ENCODE results near the gene CKAP5. TPM values are rescaled to one million over a fixed set of nuclear protein-coding genes. Genes with fewer than 3 reads are reported as not detected.

CKAP5 gene
- total RNA-seq, 1 experiment from 2014 or later = 171 TPM

DNA sequence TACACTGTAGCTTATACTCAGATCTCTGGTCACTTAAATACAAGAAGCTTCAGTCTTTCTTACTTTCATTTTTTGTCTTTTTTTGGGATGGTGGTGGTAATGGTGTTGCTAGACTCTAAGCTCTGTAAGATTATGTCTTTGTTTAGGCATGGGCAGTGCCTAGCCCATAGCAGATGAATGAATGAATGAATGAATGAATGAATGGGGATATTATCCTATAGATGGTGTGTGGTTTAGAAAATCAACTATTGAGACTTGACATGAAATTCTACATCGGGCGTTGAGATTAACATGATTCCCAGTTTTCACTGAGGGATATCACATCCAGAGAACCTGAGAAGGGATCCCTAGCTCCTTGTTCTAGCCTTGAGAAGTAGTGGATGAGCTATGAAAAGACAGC, 9.8 kb upstream of the CKAP5 start:
- Mint-ChIP-seq H3K27ac (no peak overlapping the region), H3K36me3 (peaks cover 36% of the 10 kb centered on the region), H3K9me3 (peaks cover 6% of the 10 kb centered on the region), H3K4me3 (no peak overlapping the region), H3K4me1 (peaks cover 4% of the 10 kb centered on the region), H3K27me3 (ENCODE audit: low read depth) (peaks cover 9% of the 10 kb centered on the region)
- ATAC-seq (no peak), DNase-seq (ENCODE audit: low spot score) (no peak)
- POLR2A ChIA-PET = no interaction called here
- TF ChIP-seq PRRX2 (CRISPR knock-in tag; IDR thresholded peaks at IDR 0.05) (no peak), ZNF219 (CRISPR knock-in tag; IDR thresholded peaks at IDR 0.05; ENCODE audit: borderline replicate concordance) (no peak), SMAD4 (CRISPR knock-in tag; IDR thresholded peaks at IDR 0.05) (no peak), GRHL2 (CRISPR knock-in tag; IDR thresholded peaks at IDR 0.05; ENCODE audit: insufficient replicate concordance, severe bottlenecking) (no peak)
- CTCF ChIA-PET = no interaction called here

DNA sequence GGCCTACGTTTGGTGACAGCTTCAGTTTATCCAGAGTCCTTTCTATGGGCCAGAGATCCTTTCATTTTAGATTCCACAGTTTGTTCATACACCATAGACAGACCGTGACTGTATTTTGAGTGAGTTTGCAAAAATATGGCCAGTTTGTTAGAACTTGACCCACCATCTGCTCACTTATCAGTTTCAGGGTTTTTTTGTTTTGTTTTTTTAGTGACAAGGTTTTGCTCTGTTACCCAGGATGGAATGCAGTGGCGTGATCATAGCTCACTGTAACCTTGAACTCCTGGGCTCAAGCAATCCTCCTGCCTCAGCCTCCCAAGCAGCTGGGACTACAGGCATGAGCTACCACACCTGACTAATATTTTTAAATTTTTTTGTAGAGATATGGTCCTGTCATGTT, 9.1 kb upstream of the CKAP5 start:
- TF ChIP-seq MXD4 (CRISPR knock-in tag; IDR thresholded peaks at IDR 0.05; ENCODE audit: borderline replicate concordance) (no peak), KAT7 (CRISPR knock-in tag; IDR thresholded peaks at IDR 0.05; ENCODE audit: borderline replicate concordance) (no peak), ZNF423 (CRISPR knock-in tag; IDR thresholded peaks at IDR 0.05) (no peak), JAZF1 (CRISPR knock-in tag; IDR thresholded peaks at IDR 0.05) (no peak), TEAD4 (CRISPR knock-in tag; IDR thresholded peaks at IDR 0.05) (no peak), NFATC4 (CRISPR knock-in tag; IDR thresholded peaks at IDR 0.05) (no peak)
- TF ChIP-seq, protein P1, sequence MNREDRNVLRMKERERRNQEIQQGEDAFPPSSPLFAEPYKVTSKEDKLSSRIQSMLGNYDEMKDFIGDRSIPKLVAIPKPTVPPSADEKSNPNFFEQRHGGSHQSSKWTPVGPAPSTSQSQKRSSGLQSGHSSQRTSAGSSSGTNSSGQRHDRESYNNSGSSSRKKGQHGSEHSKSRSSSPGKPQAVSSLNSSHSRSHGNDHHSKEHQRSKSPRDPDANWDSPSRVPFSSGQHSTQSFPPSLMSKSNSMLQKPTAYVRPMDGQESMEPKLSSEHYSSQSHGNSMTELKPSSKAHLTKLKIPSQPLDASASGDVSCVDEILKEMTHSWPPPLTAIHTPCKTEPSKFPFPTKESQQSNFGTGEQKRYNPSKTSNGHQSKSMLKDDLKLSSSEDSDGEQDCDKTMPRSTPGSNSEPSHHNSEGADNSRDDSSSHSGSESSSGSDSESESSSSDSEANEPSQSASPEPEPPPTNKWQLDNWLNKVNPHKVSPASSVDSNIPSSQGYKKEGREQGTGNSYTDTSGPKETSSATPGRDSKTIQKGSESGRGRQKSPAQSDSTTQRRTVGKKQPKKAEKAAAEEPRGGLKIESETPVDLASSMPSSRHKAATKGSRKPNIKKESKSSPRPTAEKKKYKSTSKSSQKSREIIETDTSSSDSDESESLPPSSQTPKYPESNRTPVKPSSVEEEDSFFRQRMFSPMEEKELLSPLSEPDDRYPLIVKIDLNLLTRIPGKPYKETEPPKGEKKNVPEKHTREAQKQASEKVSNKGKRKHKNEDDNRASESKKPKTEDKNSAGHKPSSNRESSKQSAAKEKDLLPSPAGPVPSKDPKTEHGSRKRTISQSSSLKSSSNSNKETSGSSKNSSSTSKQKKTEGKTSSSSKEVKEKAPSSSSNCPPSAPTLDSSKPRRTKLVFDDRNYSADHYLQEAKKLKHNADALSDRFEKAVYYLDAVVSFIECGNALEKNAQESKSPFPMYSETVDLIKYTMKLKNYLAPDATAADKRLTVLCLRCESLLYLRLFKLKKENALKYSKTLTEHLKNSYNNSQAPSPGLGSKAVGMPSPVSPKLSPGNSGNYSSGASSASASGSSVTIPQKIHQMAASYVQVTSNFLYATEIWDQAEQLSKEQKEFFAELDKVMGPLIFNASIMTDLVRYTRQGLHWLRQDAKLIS (CRISPR knock-in tag; IDR thresholded peaks at IDR 0.05; ENCODE audit: borderline replicate concordance) = no peak
- TF ChIP-seq, protein P2, sequence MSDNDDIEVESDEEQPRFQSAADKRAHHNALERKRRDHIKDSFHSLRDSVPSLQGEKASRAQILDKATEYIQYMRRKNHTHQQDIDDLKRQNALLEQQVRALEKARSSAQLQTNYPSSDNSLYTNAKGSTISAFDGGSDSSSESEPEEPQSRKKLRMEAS (CRISPR knock-in tag; IDR thresholded peaks at IDR 0.05) = no peak
- Mint-ChIP-seq H3K36me3 (peaks cover 36% of the 10 kb centered on the region), H3K4me3 (no peak overlapping the region), H3K9me3 (peaks cover 13% of the 10 kb centered on the region), H3K27ac (no peak overlapping the region), H3K4me1 (peaks cover 4% of the 10 kb centered on the region), H3K27me3 (ENCODE audit: low read depth) (peaks cover 12% of the 10 kb centered on the region)
- CTCF ChIA-PET = interaction anchor here (1.2 kb wide), 1 partner anchor 500 kb away, joined by 3 read pairs; no protein-coding TSS in a partner anchor
- POLR2A ChIA-PET = no interaction called here
- no peak for ATAC-seq
- no peak for DNase-seq (ENCODE audit: low spot score)

DNA sequence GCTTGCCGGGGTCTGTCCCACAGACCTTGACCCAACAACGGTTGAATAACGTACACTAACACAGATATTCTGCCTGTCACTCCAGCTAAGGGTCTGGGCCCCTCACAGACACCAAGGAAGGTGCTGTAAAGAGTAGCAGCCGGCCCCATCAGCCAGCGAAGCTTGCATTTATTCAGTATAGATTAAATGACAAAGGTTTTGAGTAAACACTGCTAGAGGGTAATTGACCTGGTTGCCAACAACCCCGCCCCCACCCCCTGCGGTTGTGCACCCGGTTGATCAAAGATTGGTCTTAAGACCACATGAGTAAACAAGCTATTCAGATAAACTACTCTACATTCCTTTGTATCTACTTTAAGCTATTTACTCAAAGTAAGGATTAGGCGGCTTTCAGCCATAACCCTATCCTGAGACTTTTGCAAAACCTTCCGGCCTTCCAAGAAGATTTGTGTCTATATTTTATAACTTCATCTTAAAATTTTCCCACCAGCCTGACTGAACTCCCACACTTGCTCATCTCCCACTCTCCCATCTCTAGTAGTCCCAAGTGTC, 4.8 kb upstream of the CKAP5 start:
- DNase-seq (ENCODE audit: low spot score) = peak; percentile 46
- ChIA-PET CTCF (no interaction called here), POLR2A (no interaction called here)
- H3K4me1 Mint-ChIP-seq = peaks cover 11% of the 10 kb centered on the region
- peaks cover 19% of the 10 kb centered on the region for H3K36me3 Mint-ChIP-seq
- H3K9me3 Mint-ChIP-seq = peaks cover 21% of the 10 kb centered on the region
- ATAC-seq = no peak
- H3K27me3 Mint-ChIP-seq (ENCODE audit: low read depth) = peaks cover 30% of the 10 kb centered on the region
- no peak overlapping the region for H3K4me3 Mint-ChIP-seq
- H3K27ac Mint-ChIP-seq = no peak overlapping the region
- TF ChIP-seq, protein P3, sequence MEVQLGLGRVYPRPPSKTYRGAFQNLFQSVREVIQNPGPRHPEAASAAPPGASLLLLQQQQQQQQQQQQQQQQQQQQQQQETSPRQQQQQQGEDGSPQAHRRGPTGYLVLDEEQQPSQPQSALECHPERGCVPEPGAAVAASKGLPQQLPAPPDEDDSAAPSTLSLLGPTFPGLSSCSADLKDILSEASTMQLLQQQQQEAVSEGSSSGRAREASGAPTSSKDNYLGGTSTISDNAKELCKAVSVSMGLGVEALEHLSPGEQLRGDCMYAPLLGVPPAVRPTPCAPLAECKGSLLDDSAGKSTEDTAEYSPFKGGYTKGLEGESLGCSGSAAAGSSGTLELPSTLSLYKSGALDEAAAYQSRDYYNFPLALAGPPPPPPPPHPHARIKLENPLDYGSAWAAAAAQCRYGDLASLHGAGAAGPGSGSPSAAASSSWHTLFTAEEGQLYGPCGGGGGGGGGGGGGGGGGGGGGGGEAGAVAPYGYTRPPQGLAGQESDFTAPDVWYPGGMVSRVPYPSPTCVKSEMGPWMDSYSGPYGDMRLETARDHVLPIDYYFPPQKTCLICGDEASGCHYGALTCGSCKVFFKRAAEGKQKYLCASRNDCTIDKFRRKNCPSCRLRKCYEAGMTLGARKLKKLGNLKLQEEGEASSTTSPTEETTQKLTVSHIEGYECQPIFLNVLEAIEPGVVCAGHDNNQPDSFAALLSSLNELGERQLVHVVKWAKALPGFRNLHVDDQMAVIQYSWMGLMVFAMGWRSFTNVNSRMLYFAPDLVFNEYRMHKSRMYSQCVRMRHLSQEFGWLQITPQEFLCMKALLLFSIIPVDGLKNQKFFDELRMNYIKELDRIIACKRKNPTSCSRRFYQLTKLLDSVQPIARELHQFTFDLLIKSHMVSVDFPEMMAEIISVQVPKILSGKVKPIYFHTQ (CRISPR knock-in tag; IDR thresholded peaks at IDR 0.05) = no peak
- TF ChIP-seq NFE2L1 (CRISPR knock-in tag; IDR thresholded peaks at IDR 0.05) (no peak), TP53 (CRISPR knock-in tag; IDR thresholded peaks at IDR 0.05) (no peak), TEAD4 (CRISPR knock-in tag; IDR thresholded peaks at IDR 0.05) (no peak), ZNF121 (CRISPR knock-in tag; IDR thresholded peaks at IDR 0.05) (no peak), TEAD1 (CRISPR knock-in tag; IDR thresholded peaks at IDR 0.05) (no peak), ZNF138 (CRISPR knock-in tag; conservative IDR thresholded peaks at IDR 0.05) (no peak)
- TF ChIP-seq, protein P4, sequence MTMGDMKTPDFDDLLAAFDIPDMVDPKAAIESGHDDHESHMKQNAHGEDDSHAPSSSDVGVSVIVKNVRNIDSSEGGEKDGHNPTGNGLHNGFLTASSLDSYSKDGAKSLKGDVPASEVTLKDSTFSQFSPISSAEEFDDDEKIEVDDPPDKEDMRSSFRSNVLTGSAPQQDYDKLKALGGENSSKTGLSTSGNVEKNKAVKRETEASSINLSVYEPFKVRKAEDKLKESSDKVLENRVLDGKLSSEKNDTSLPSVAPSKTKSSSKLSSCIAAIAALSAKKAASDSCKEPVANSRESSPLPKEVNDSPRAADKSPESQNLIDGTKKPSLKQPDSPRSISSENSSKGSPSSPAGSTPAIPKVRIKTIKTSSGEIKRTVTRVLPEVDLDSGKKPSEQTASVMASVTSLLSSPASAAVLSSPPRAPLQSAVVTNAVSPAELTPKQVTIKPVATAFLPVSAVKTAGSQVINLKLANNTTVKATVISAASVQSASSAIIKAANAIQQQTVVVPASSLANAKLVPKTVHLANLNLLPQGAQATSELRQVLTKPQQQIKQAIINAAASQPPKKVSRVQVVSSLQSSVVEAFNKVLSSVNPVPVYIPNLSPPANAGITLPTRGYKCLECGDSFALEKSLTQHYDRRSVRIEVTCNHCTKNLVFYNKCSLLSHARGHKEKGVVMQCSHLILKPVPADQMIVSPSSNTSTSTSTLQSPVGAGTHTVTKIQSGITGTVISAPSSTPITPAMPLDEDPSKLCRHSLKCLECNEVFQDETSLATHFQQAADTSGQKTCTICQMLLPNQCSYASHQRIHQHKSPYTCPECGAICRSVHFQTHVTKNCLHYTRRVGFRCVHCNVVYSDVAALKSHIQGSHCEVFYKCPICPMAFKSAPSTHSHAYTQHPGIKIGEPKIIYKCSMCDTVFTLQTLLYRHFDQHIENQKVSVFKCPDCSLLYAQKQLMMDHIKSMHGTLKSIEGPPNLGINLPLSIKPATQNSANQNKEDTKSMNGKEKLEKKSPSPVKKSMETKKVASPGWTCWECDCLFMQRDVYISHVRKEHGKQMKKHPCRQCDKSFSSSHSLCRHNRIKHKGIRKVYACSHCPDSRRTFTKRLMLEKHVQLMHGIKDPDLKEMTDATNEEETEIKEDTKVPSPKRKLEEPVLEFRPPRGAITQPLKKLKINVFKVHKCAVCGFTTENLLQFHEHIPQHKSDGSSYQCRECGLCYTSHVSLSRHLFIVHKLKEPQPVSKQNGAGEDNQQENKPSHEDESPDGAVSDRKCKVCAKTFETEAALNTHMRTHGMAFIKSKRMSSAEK (CRISPR knock-in tag; IDR thresholded peaks at IDR 0.05; ENCODE audit: borderline replicate concordance) = no peak
- TF ChIP-seq, protein P5, sequence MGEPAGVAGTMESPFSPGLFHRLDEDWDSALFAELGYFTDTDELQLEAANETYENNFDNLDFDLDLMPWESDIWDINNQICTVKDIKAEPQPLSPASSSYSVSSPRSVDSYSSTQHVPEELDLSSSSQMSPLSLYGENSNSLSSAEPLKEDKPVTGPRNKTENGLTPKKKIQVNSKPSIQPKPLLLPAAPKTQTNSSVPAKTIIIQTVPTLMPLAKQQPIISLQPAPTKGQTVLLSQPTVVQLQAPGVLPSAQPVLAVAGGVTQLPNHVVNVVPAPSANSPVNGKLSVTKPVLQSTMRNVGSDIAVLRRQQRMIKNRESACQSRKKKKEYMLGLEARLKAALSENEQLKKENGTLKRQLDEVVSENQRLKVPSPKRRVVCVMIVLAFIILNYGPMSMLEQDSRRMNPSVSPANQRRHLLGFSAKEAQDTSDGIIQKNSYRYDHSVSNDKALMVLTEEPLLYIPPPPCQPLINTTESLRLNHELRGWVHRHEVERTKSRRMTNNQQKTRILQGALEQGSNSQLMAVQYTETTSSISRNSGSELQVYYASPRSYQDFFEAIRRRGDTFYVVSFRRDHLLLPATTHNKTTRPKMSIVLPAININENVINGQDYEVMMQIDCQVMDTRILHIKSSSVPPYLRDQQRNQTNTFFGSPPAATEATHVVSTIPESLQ (CRISPR knock-in tag; IDR thresholded peaks at IDR 0.05) = no peak
